A673 (cell line): ENCODE data around the gene BBS4. TPM values are rescaled to one million over a fixed set of nuclear protein-coding genes. Genes with fewer than 3 reads are reported as not detected.

Experiments used
- BruUV-seq: library from RNA; stranded (reverse); fragments of 400-500 nt; replicated peaks from 2 replicates; lab custom pipeline; 2021; lab: Mats Ljungman, UMichigan
- CTCF ChIA-PET: fragments of 300-600 bp; sonication (Branson Sonifier 250); formaldehyde crosslinking; loops from one replicate; lab custom pipeline; 2022; ENCODE audit warnings: antibody characterized with exemption; lab: Charles Lee
- POLR2A ChIA-PET: fragments of 300-600 bp; sonication (Branson Sonifier 250); formaldehyde crosslinking; loops from one replicate; lab custom pipeline; 2022; ENCODE audit warnings: antibody characterized with exemption; ENCODE audit not compliant: low non-redundant PET; lab: Charles Lee
- DNase-seq: peaks from one replicate; pipeline ENCODE4 v3.0.0-alpha.2; 2015; ENCODE audit warnings: low spot score
- H3K27ac ChIP-seq: fragments of 200-600 bp; sonication (generic); 2 replicates; pipeline ENCODE4 v1.5.1; 2016; ENCODE audit warnings: mixed run types, low read depth, mild to moderate bottlenecking, mixed read lengths, antibody characterized with exemption, low read length; ENCODE audit not compliant: poor library complexity, severe bottlenecking
- H3K27me3 ChIP-seq: fragments of 200-600 bp; sonication (generic); replicated peaks from 2 replicates; pipeline ENCODE4 v1.6.1; 2017; ENCODE audit warnings: mixed run types, low read depth, mild to moderate bottlenecking, mixed read lengths, antibody characterized with exemption, low read length; ENCODE audit not compliant: insufficient read depth, poor library complexity
- H3K36me3 ChIP-seq: fragments of 200-600 bp; sonication (generic); 2 replicates; pipeline ENCODE4 v1.6.1; 2016; ENCODE audit warnings: mixed run types, mild to moderate bottlenecking, mixed read lengths, antibody characterized with exemption, low read length; ENCODE audit not compliant: insufficient read depth, poor library complexity, severe bottlenecking
- H3K4me1 ChIP-seq: fragments of 200-600 bp; sonication (generic); 2 replicates; pipeline ENCODE4 v1.6.1; 2017; ENCODE audit warnings: mixed run types, mild to moderate bottlenecking, mixed read lengths, antibody characterized with exemption, low read length; ENCODE audit not compliant: insufficient read depth, poor library complexity, severe bottlenecking
- H3K4me3 ChIP-seq: fragments of 200-600 bp; sonication (generic); 2 replicates; pipeline ENCODE4 v1.5.1; 2016; ENCODE audit warnings: low read depth, mixed run types, mild to moderate bottlenecking, mixed read lengths, low read length; ENCODE audit not compliant: poor library complexity, severe bottlenecking
- H3K9me3 ChIP-seq: fragments of 200-600 bp; sonication (generic); 2 replicates; pipeline ENCODE4 v1.6.1; 2016; ENCODE audit warnings: mixed run types, low read depth, mild to moderate bottlenecking, mixed read lengths, antibody characterized with exemption, low read length; ENCODE audit not compliant: poor library complexity, severe bottlenecking
- CTCF ChIP-seq: fragments of 300-800, 200-600 bp; sonication (generic); conservative IDR thresholded peaks from 2 replicates; pipeline ENCODE4 v1.5.1; 2017; ENCODE audit warnings: low read depth, mild to moderate bottlenecking, antibody characterized with exemption, low read length, moderate library complexity, mixed read lengths
- EZH2 ChIP-seq: fragments of 200-600 bp; sonication (generic); IDR thresholded peaks from 2 replicates; pipeline ENCODE4 v1.6.1; 2017; ENCODE audit warnings: borderline replicate concordance, low read depth, mild to moderate bottlenecking, mixed read lengths, antibody characterized with exemption, low read length; ENCODE audit not compliant: poor library complexity, severe bottlenecking
- intact Hi-C: fragments of 100-400 bp; cut with micrococcal nuclease; formaldehyde crosslinking; loops from one replicate; pipeline ENCODE4 v1.10.0; 2022; ENCODE audit not compliant: unreplicated experiment
- total RNA-seq: library from RNA; stranded (reverse); gene quantifications from 2 replicates; pipeline ENCODE4 v1.2.3, GENCODE V29; 2021

BBS4 gene
- total RNA-seq, 1 experiment from 2014 or later = 22.9 TPM

GRCh38 chr15:72766025-72766424 is 80.0 kb downstream of the BBS4 start:
- no peak for DNase-seq
- TF ChIP-seq CTCF (no peak), EZH2 (no peak)
- intact Hi-C loops = no loop called here
- Histone ChIP-seq H3K27ac (no peak overlapping the region), H3K27me3 (no peaks in the 10 kb centered on the region), H3K4me3 (no peak overlapping the region), H3K9me3 (peaks cover 17% of the 10 kb centered on the region), H3K4me1 (no peaks in the 10 kb centered on the region), H3K36me3 (peaks cover 29% of the 10 kb centered on the region)
- no TSS peak for BruUV-seq
- ChIA-PET CTCF (no interaction called here), POLR2A (interaction anchor here (0.6 kb wide), 1 partner anchor 443 kb away, joined by 3 read pairs; no protein-coding TSS in a partner anchor)

- Histone ChIP-seq H3K9me3 (peaks cover 17% of the 10 kb centered on the region), H3K27ac (no peak overlapping the region), H3K4me1 (no peaks in the 10 kb centered on the region), H3K36me3 (peaks cover 29% of the 10 kb centered on the region), H3K27me3 (no peaks in the 10 kb centered on the region), H3K4me3 (no peak overlapping the region)
- intact Hi-C loops = no loop called here
- CTCF ChIA-PET = no interaction called here
- BruUV-seq = no TSS peak
- TF ChIP-seq EZH2 (no peak), CTCF (no peak)
- POLR2A ChIA-PET = interaction anchor here (0.6 kb wide), 1 partner anchor 442 kb away, joined by 3 read pairs; no protein-coding TSS in a partner anchor
- DNase-seq = no peak
Observed at GRCh38 chr15:72766780-72767179, 80.8 kb downstream of the BBS4 start.

- Histone ChIP-seq H3K4me1 (no peaks in the 10 kb centered on the region), H3K4me3 (no peak overlapping the region), H3K27me3 (no peaks in the 10 kb centered on the region), H3K9me3 (peaks cover 17% of the 10 kb centered on the region), H3K27ac (no peak overlapping the region), H3K36me3 (peaks cover 33% of the 10 kb centered on the region)
- ChIA-PET POLR2A (no interaction called here), CTCF (no interaction called here)
- intact Hi-C loops = no loop called here
- BruUV-seq = no TSS peak
- TF ChIP-seq CTCF = 0 out of 2 replicates have a peak, but pooled peaks have one; percentile 27
- no peak for TF ChIP-seq EZH2
- no peak for DNase-seq
Observed at GRCh38 chr15:72770673-72771328, 84.8 kb downstream of the BBS4 start.
